ENCODE data around the gene FAM114A2. TPM values are rescaled to one million over a fixed set of nuclear protein-coding genes. Genes with fewer than 3 reads are reported as not detected.
A peak's percentile ranks its signal among the peaks of the same experiment; 100 is the strongest.

Gene FAM114A2
- total and polyA plus RNA-seq, 10 donors: 6.3 to 37.3 (median 31.7) TPM

DNA sequence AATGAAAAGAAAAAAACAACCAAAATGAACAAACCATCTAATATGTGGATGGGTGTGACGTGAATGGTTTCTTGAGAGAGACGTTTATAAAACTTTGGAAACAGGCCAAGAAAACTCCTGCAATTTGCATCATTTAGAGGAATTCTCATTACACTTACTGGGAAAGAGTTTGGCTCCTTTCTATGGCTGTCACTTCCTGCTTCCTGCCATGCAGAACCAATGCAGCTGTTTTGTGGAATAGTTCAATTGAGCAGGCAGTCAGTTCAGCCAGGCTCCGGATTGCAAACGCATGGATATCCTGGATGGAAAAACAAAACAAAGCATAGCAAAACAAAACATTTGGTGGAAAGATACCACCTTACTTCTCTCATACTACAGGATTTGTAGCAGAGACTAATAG is 36.6 kb downstream of the FAM114A2 start:
- Histone ChIP-seq H3K4me3 (no peak overlapping the region), H3K36me3 (peaks cover 3 to 66% (median 14%) of the 10 kb centered on the region in 6 donors), H3K9me3 (no peaks in the 10 kb centered on the region), H3K27me3 (replicated peaks in 1 of 7) (no peaks in the 10 kb centered on the region), H3K27ac (peak overlapping the region in 7 of 8 donors; percentile 61 to 77 (median 67)), H3K4me1 (peaks cover 0 to 19% (median 5%) of the 10 kb centered on the region in 6 donors)
- WGBS, 5 donors: 59 to 77% (median 65%) methylated on average over 4 of the region's 4 CpGs
- TF ChIP-seq POLR2AphosphoS5 (IDR thresholded peaks at IDR 0.05): peak in 1 of 3 donors; percentile 74
- no peak for TF ChIP-seq POLR2A (IDR thresholded peaks at IDR 0.05)
- TF ChIP-seq, protein P1, sequence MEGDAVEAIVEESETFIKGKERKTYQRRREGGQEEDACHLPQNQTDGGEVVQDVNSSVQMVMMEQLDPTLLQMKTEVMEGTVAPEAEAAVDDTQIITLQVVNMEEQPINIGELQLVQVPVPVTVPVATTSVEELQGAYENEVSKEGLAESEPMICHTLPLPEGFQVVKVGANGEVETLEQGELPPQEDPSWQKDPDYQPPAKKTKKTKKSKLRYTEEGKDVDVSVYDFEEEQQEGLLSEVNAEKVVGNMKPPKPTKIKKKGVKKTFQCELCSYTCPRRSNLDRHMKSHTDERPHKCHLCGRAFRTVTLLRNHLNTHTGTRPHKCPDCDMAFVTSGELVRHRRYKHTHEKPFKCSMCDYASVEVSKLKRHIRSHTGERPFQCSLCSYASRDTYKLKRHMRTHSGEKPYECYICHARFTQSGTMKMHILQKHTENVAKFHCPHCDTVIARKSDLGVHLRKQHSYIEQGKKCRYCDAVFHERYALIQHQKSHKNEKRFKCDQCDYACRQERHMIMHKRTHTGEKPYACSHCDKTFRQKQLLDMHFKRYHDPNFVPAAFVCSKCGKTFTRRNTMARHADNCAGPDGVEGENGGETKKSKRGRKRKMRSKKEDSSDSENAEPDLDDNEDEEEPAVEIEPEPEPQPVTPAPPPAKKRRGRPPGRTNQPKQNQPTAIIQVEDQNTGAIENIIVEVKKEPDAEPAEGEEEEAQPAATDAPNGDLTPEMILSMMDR (IDR thresholded peaks at IDR 0.05 in 8 of 11, conservative IDR thresholded peaks at IDR 0.05 in 3 of 11): no peak
- no peak for DNase-seq
- intact Hi-C loops (cut with DNase I; ENCODE audit: low total_unique reads): no loop called here

DNA sequence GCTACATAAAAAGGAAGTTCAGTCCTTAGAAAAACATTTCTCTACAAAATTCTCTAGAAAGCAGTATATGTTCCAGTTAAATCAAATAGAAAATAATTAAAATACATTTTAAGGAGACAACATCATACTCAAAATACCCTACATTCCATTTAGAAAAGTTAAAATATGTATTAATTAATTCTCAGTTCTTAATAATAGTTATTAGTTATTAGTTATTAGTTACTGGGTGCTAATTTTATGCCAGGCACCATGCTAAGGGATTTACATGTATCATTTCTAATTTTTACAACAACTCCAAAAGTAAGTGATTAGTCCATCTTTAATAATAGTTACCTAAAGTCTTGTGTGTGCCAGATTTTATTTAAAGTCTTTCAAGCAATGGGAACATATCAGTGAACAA is 38.0 kb downstream of the FAM114A2 start:
- H3K27ac ChIP-seq: peak overlapping the region in 3 of 8 donors; percentile 64 to 73 (median 66)
- no peaks in the 10 kb centered on the region for H3K9me3 ChIP-seq
- no peaks in the 10 kb centered on the region for H3K27me3 ChIP-seq (replicated peaks in 1 of 7)
- no peak for TF ChIP-seq POLR2A (IDR thresholded peaks at IDR 0.05)
- TF ChIP-seq, protein P1 (IDR thresholded peaks at IDR 0.05 in 8 of 11, conservative IDR thresholded peaks at IDR 0.05 in 3 of 11): no peak
- TF ChIP-seq POLR2AphosphoS5 (IDR thresholded peaks at IDR 0.05): no peak
- no peak overlapping the region for H3K4me3 ChIP-seq
- peaks cover 3 to 74% (median 19%) of the 10 kb centered on the region in 6 donors for H3K36me3 ChIP-seq
- DNase-seq: no peak
- intact Hi-C loops (cut with DNase I; ENCODE audit: low total_unique reads): no loop called here
- peaks cover 0 to 19% (median 5%) of the 10 kb centered on the region in 6 donors for H3K4me1 ChIP-seq

DNA sequence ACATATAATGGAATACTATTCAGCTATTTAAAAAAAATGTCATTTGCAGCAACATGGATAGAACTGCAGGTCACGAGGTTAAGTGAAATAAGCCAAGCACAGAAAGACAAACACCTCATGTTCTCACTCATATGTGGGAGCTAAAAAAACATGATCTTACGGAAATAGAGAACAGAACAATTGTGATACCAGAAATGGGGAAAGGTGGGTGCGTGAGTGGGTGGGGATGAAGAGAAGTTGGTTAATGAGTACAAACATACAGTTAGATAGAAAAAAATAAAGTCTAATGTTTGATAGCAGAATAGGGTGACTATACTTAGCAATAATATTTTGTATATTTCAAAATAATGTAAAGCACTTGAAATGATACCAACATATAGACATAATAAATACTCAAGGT is 38.7 kb downstream of the FAM114A2 start:
- Histone ChIP-seq H3K27me3 (replicated peaks in 1 of 7) (no peaks in the 10 kb centered on the region), H3K36me3 (peaks cover 3 to 79% (median 21%) of the 10 kb centered on the region in 6 donors), H3K9me3 (no peaks in the 10 kb centered on the region), H3K4me1 (peaks cover 0 to 19% (median 5%) of the 10 kb centered on the region in 6 donors), H3K4me3 (no peak overlapping the region), H3K27ac (no peak overlapping the region)
- intact Hi-C loops (cut with DNase I; ENCODE audit: low total_unique reads): no loop called here
- TF ChIP-seq, protein P1 (IDR thresholded peaks at IDR 0.05 in 8 of 11, conservative IDR thresholded peaks at IDR 0.05 in 3 of 11): no peak
- no peak for TF ChIP-seq POLR2AphosphoS5 (IDR thresholded peaks at IDR 0.05)
- no peak for TF ChIP-seq POLR2A (IDR thresholded peaks at IDR 0.05)
- no peak for DNase-seq
- 93 to 96% (median 94%) methylated on average over 3 of the region's 3 CpGs for WGBS, 5 donors

DNA sequence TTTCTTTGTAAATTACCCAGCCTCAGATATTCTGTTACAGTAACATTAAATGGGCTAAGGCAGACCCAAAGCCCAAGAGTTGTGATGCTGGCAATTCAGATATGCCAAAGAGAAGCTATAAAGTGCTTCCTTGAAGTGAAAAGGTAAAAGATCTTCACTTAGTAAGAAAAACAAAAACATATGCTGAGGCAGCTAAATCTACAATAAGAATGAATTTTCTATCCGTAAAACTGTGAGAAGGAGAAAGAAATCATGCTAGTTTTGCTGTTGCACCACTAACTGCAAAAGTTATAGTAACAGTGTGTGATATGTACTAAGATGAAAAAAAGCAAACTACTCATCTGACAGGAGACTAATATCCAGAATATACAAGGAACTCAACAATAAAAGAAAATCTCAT is 39.9 kb downstream of the FAM114A2 start:
- H3K27ac ChIP-seq: no peak overlapping the region
- TF ChIP-seq POLR2A (IDR thresholded peaks at IDR 0.05) (no peak), POLR2AphosphoS5 (IDR thresholded peaks at IDR 0.05) (no peak)
- TF ChIP-seq, protein P1 (IDR thresholded peaks at IDR 0.05 in 8 of 11, conservative IDR thresholded peaks at IDR 0.05 in 3 of 11): no peak
- H3K4me1 ChIP-seq: peaks cover 0 to 19% (median 5%) of the 10 kb centered on the region in 6 donors
- H3K36me3 ChIP-seq: peaks cover 3 to 91% (median 28%) of the 10 kb centered on the region in 6 donors
- no peaks in the 10 kb centered on the region for H3K27me3 ChIP-seq (replicated peaks in 1 of 7)
- H3K4me3 ChIP-seq: no peak overlapping the region
- intact Hi-C loops (cut with DNase I; ENCODE audit: low total_unique reads): no loop called here
- DNase-seq: no peak
- 93 to 100% (median 100%) methylated on average over 1 of the region's 1 CpG for WGBS, 5 donors
- no peaks in the 10 kb centered on the region for H3K9me3 ChIP-seq

All from spleen (tissue), 11 donors.